IMR-90 (cell line): Measurements from ENCODE around the gene TFPI.

Experiments used
- CTCF ChIP-seq: conservative IDR thresholded peaks from 2 replicates; pipeline ENCODE4 v1.5.1; 2012; ENCODE audit warnings: mild to moderate bottlenecking, low read depth, low read length, improper control_type of control experiment
- MAZ ChIP-seq: IDR thresholded peaks from 2 replicates; pipeline ENCODE4 v1.6.1; 2012; ENCODE audit warnings: low read depth, mild to moderate bottlenecking, low read length, improper control_type of control experiment, moderate library complexity, borderline replicate concordance

GRCh38 chr2:187594801-187595200 lies 40.6 kb upstream of the TFPI start:
- TF ChIP-seq CTCF (peak; percentile 49), MAZ (no peak)
